ENCODE results near the gene MAJIN.
A peak's percentile ranks its signal among the peaks of the same experiment; 100 is the strongest.
"Not testable (repeated sequence)": the region's sequence is repeated elsewhere in the genome, so short reads cannot be mapped to it uniquely, and the experiment has no call there.

Gene MAJIN

GRCh38 chr11:64971421-64972233 lies at the start of gene MAJIN:
Gene MAJIN, minus strand, starts transcription at chr11:64972108. Its CDS starts 12,703 bp downstream, at chr11:64959405.
- peak; percentile 58 to 77 for DNase-seq (ENCODE audit: low read depth in 2 of 2)

DNA sequence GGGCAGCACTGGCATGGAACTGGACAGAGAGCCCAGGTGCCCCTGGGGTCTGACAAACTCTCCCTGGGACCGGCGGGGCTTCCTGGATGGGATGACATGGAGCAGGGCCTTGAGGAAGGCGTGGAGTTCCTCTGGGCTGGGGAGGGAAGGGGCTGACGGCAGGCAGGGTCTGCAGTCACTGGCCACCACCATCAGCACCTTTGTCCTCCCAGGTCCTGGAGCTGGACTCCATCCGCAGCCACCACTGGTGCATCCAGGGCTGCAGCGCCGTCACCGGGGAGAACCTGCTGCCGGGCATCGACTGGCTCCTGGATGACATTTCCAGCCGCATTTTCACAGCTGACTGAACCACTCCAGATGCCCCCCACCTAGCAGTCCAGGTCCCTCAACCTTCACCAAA lies 49.6 kb upstream of the MAJIN start:
- no peak for DNase-seq (ENCODE audit: low read depth in 2 of 2)

DNA sequence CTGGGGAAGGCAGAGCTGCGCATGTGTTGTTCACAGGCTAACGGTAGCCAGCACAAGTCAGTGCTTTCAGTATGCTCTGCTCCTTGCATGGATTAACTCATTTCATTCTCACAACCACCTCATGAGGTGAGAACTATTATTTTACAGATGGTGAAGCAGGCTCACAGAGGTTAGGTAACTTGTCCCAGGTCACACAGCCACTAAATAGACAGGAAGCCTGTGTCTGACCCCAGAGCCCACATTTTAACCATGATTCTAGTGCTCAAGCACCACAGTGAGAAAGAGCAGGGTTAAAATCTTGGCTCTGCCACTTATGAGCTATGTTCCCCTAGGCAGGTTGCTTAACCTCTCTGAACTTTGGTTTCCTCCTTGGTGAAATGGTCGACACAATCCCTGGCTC lies 49.1 kb upstream of the MAJIN start:
- no peak for DNase-seq (ENCODE audit: low read depth in 2 of 2)

GRCh38 chr11:65019824-65020223 lies 47.9 kb upstream of the MAJIN start:
- DNase-seq (ENCODE audit: low read depth in 2 of 2): no peak

DNA sequence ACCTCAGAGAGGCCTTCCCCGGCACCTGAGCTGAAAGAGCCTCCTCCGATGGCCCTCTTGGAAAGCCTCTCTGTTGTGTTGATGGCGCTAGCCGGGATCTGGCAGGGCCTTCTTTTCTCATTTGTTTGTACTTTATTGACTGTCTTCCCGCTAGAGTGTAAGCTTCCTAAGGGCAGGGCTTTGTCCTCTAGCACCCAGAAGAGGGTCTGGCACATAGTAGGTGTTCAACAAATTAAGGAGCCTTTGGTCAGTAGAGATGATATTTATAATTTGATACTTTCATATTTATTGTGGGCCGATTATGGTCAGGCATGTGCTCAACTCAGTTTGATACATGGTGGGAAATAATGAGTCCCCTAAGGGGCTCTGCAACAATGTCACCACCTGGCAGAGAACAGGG lies 46.0 kb upstream of the MAJIN start:
- no peak for DNase-seq (ENCODE audit: low read depth in 2 of 2)

- no peak for DNase-seq (ENCODE audit: low read depth in 2 of 2)
Observed at GRCh38 chr11:65016705-65017104, 44.8 kb upstream of the MAJIN start.

GRCh38 chr11:65014726-65015227 lies 42.9 kb upstream of the MAJIN start:
- DNase-seq (ENCODE audit: low read depth in 2 of 2): no peak

- peak; percentile 73 to 75 for DNase-seq (ENCODE audit: low read depth in 2 of 2)
Observed at GRCh38 chr11:65013888-65014725, 42.2 kb upstream of the MAJIN start, which contains the start of gene ARL2. Gene ARL2, plus strand, starts transcription at chr11:65014160. Its CDS starts 48 bp downstream, at chr11:65014208.

DNA sequence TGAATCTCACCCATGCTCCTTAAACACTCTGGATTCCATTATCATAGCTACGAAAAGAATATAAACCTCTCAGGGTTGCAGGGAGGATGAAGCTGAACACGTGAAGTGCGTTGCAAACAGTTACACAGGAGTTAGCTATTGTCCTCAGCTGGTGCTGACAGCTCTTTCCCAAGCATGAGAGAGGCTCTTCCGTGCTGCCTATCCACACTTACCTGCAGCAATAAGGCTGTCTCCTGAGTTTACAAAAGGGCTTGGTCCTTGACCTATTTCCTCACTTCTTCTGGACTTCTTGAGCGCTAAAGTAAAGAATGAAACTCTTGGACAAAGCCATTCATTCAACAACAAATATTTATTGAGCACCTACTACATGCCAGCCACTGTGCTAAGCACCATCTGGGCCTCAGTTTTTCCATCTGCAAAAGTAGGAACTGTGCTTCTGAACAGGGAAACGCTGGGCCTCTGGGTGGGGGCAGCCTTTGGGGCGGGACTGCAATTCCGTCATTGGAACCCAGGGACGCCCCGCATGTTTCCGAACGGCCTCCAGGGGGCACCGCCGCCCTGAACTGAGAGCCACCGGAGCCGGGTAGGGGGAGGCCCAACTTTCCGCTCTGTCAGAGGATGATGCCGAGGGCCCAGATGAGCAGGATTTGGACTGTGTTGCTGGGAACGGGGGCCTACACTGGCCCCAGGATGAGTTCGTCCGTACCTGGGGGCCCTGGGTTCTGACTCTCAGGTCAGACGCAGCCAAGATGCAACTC lies 41.4 kb upstream of the MAJIN start:
- peak; percentile 77 to 81 for DNase-seq (ENCODE audit: low read depth in 2 of 2)

GRCh38 chr11:65008873-65009272 lies 37.0 kb upstream of the MAJIN start:
- DNase-seq (ENCODE audit: low read depth in 2 of 2): no peak

DNA sequence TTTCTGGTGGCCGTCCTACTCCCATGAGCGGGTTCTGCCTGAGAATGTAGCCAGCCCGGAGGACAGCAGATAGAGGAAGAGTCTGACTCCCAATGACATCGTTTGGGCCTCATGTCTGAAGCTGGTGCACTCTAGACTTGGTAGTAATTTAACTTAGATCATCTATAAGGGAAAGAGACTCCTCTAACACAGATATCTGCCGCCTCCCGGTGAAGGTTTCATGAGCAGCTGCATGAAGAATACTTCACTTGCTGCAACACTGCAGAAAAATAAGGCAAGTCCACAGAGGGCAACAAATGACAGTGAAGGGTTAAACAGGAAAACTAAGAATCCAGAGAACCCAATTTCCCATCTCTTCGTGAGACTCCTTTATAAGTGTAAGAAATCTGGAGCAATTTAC lies 36.1 kb upstream of the MAJIN start:
- no peak for DNase-seq (ENCODE audit: low read depth in 2 of 2)

DNA sequence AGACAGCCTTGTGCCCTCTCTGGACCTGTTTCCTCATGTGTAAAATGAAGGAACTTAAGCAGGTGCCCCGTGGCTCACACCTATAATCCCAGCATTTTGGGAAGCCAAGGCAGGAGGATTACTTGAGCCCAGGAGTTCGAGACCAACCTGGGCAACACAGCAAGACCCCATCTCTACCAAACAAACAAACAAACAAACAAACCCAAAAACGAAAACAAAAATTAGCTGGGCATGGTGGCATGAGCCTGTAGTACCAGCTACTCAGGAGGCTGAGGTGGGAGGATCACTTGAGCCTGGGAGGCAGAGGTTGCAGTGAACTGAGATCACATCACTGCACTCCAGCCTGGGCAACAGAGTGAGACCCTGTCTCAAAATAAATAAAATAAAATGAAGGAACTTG lies 32.1 kb upstream of the MAJIN start:
- not testable (repeated sequence) for DNase-seq (ENCODE audit: low read depth in 2 of 2)

GRCh38 chr11:65003282-65003681 lies 31.4 kb upstream of the MAJIN start:
- no peak for DNase-seq (ENCODE audit: low read depth in 2 of 2)

DNA sequence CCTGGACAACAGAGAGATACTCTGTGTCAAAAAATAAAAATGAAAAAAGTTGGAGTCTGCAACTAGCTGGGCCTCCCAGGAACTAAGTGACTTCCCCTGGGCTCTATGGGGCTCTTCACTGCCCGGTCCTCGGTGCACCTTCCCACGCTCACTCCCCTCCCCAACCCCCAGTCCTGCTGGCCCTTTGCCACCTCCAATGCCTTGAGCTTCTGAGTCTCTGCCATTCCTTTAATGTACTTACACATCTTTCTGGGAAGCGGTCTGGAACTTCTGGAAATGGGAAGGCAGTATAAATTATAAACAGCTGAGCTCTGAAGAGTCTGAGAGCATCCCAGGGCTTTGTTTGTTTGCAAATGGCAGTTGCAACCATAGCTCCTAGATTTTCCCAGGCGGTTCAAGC lies 30.8 kb upstream of the MAJIN start:
- DNase-seq (ENCODE audit: low read depth in 2 of 2): no peak

GRCh38 chr11:64999478-64999877 lies 27.6 kb upstream of the MAJIN start:
- no peak for DNase-seq (ENCODE audit: low read depth in 2 of 2)

- DNase-seq (ENCODE audit: low read depth in 2 of 2): no peak
Observed at GRCh38 chr11:64998690-64999431, 27.0 kb upstream of the MAJIN start.

GRCh38 chr11:64998141-64998540 lies 26.2 kb upstream of the MAJIN start:
- no peak for DNase-seq (ENCODE audit: low read depth in 2 of 2)

DNA sequence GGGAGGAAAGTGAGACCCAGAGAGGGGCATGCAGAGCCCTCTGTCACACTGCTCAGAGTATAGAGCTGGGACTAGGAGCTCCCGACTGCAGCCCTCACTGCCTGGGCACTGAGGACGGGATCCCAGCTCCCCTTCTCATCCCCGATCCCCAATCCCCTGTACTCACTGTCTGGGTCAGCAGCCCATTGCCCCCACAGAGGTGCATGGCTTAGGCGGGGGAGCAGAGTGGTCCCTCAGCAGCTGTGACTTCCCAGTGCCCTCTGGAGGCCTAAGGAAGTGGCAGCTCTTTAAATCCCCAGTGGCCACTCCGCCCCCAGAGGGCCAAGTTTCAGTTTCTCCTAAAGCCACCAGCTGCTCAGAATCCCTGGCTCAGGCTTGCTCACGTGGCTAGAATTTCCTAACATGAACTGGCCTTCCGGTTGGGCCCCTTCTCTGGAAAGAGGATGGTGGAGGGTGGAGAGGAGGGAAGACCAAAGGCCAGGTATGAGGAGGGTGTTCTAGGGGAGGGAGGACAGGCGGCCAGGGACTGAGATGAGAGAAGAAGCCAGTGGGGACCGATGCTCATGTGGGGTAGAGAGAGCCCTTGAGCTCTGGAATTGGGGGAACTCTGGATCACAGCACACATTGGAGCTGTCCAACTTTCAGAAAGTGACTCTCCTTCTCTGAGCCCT lies 24.9 kb upstream of the MAJIN start, which contains the start of gene BATF2:
Gene BATF2 (minus strand): TSS at position 262 of the 671 bp plus-strand sequence. CDS start 57 bp downstream, at position 205.
- DNase-seq (ENCODE audit: low read depth in 2 of 2): no peak

DNA sequence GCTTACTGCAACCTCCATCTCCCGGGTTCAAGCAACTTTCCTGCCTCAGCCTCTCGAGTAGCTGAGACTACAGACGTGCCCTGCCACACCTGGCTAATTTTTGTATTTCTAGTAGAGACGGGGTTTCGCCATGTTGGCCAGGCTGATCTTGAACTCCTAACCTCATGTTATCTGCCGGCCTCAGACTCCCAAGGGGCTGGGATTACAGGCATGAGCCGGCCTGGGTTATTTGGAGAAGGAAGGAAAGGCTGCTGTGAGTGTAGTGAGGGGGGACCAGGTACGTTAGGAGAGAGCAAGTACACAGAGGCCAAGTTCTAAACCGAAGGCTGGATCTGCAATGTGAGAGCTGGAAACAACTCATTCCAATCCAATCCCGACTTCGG lies 24.4 kb upstream of the MAJIN start:
- no peak for DNase-seq (ENCODE audit: low read depth in 2 of 2)

- DNase-seq (ENCODE audit: low read depth in 2 of 2): no peak
Observed at GRCh38 chr11:64994318-64994717, 22.4 kb upstream of the MAJIN start.

Measured in stimulated activated CD8-positive, alpha-beta memory T cell treated with anti-CD3 and anti-CD28 coated beads, Interleukin-7, amount 100 ng/mL, for 1 hour (primary cell).